ENCODE measurements around the gene TYRO3. TPM values are rescaled to one million over a fixed set of nuclear protein-coding genes. Genes with fewer than 3 reads are reported as not detected.

The TYRO3 gene
- total RNA-seq, 1 experiment from 2014 or later, result 30.3 TPM

DNA sequence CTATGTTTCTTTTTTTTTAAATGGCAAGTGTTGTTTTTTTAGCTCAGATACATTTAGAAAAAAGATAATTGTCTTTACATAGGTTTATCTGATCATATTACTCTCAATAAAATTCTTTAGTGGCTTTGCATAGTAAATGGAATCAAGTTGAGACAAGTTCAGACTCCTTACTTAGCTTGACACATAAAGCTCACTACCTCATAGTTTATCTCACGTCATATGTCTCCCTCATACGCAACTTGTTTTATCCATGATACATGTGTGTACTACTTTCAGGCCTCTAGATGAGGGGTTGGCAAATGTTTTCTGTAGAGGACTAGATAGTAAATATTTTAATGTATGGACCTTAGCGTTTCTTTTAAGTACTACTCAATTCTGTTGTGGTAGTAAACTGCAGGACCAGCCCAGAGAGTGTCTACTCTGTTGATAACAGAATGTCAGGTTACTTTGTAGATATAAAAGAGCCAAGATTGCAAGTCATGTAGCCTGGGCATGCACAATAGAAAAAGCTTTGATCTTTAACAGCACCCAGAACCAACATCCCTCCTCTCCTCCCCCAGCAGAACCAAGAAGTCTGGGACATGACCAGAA lies 73.0 kb downstream of the TYRO3 start:
- Histone ChIP-seq H3K4me2 (no peak overlapping the region), H3K27ac (no peak overlapping the region), H3K4me1 (replicated peaks; ENCODE audit: insufficient read depth) (no peaks in the 10 kb centered on the region), H3K79me2 (ENCODE audit: low read depth) (no peaks in the 10 kb centered on the region), H3K27me3 (ENCODE audit: insufficient read depth, low read depth) (no peaks in the 10 kb centered on the region), H3K4me3 (no peak overlapping the region), H2AFZ (no peak overlapping the region), H3K9me2 (ENCODE audit: insufficient read depth) (no peaks in the 10 kb centered on the region), H3F3A (ENCODE audit: insufficient read depth, low read depth) (no peaks in the 10 kb centered on the region), H3K9me3 (ENCODE audit: insufficient read depth, low read depth) (no peaks in the 10 kb centered on the region), H3K36me3 (ENCODE audit: low read depth) (no peaks in the 10 kb centered on the region), H4K20me1 (ENCODE audit: insufficient read depth) (no peaks in the 10 kb centered on the region)
- TF ChIP-seq, protein P1, sequence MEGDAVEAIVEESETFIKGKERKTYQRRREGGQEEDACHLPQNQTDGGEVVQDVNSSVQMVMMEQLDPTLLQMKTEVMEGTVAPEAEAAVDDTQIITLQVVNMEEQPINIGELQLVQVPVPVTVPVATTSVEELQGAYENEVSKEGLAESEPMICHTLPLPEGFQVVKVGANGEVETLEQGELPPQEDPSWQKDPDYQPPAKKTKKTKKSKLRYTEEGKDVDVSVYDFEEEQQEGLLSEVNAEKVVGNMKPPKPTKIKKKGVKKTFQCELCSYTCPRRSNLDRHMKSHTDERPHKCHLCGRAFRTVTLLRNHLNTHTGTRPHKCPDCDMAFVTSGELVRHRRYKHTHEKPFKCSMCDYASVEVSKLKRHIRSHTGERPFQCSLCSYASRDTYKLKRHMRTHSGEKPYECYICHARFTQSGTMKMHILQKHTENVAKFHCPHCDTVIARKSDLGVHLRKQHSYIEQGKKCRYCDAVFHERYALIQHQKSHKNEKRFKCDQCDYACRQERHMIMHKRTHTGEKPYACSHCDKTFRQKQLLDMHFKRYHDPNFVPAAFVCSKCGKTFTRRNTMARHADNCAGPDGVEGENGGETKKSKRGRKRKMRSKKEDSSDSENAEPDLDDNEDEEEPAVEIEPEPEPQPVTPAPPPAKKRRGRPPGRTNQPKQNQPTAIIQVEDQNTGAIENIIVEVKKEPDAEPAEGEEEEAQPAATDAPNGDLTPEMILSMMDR (conservative IDR thresholded peaks at IDR 0.05), result no peak
- TF ChIP-seq EZH2 (IDR thresholded peaks at IDR 0.05; ENCODE audit: low read depth), result no peak
- ChIA-PET POLR2A (ENCODE audit: unreplicated experiment) (no interaction called here), CTCF (no interaction called here)
- intact Hi-C loops (cut with micrococcal nuclease; ENCODE audit: unreplicated experiment), result no loop called here
- BruUV-seq (replicated peaks), result no TSS peak
- no peak for DNase-seq

Other genes starting within 250 kb of the TYRO3 start
- 23.9 and 25.4 TPM in 2 replicates for gene OIP5, start 226.6 kb upstream of the TYRO3 start, total RNA-seq (2021)
- gene NUSAP1, start 226.3 kb upstream of the TYRO3 start, total RNA-seq (2021), result 185 and 190 TPM in 2 replicates
- 10.1 and 11.5 TPM in 2 replicates for gene NDUFAF1, start 156.7 kb upstream of the TYRO3 start, total RNA-seq (2021)
- 35.0 and 55.7 TPM in 2 replicates for gene RTF1, start 142.1 kb upstream of the TYRO3 start, total RNA-seq (2021)
- gene ITPKA, start 65.3 kb upstream of the TYRO3 start, total RNA-seq (2021), result 5.3 and 8.3 TPM in 2 replicates
- gene LTK, start 45.4 kb upstream of the TYRO3 start, total RNA-seq (2021), result 0.11 and 0.28 TPM in 2 replicates
- gene RPAP1, start 15.0 kb upstream of the TYRO3 start, total RNA-seq (2021), result 47.7 and 51.4 TPM in 2 replicates
- 31.8 and 38.5 TPM in 2 replicates for gene MGA, start 101.2 kb downstream of the TYRO3 start, total RNA-seq (2021)
- gene MAPKBP1, start 215.3 kb downstream of the TYRO3 start, total RNA-seq (2021), result 17.6 and 22.9 TPM in 2 replicates